Trophoblast cell (in vitro differentiated cells and primary cell): ENCODE results near the gene ETNPPL.

ENCODE experiments used
- DNase-seq, 2 donors: peaks; one replicate each; pipeline ENCODE4 v3.0.0-alpha.2; 2016
- H2AFZ ChIP-seq: 2 replicates; pipeline ENCODE4 v1.6.1; 2013; ENCODE audit warnings: low read length, moderate library complexity, mild to moderate bottlenecking; ENCODE audit not compliant: insufficient read depth, poor library complexity
- H2AK5ac ChIP-seq: 2 replicates; pipeline ENCODE4 v1.6.1; 2013; ENCODE audit warnings: mild to moderate bottlenecking, low read length
- H2BK120ac ChIP-seq: 2 replicates; pipeline ENCODE4 v1.6.1; 2013; ENCODE audit warnings: low read length, mild to moderate bottlenecking, moderate library complexity; ENCODE audit not compliant: insufficient read depth, poor library complexity
- H2BK12ac ChIP-seq: 2 replicates; pipeline ENCODE4 v1.6.1; 2013; ENCODE audit warnings: mild to moderate bottlenecking, low read length, moderate library complexity
- H2BK5ac ChIP-seq: 2 replicates; pipeline ENCODE4 v1.6.1; 2013; ENCODE audit warnings: low read length, low read depth, moderate library complexity, mild to moderate bottlenecking; ENCODE audit not compliant: poor library complexity
- H3K14ac ChIP-seq: 2 replicates; pipeline ENCODE4 v1.6.1; 2013; ENCODE audit warnings: mild to moderate bottlenecking, low read length
- H3K18ac ChIP-seq: 2 replicates; pipeline ENCODE4 v1.6.1; 2013; ENCODE audit warnings: mild to moderate bottlenecking, low read length
- H3K23ac ChIP-seq: 2 replicates; pipeline ENCODE4 v1.6.1; 2013; ENCODE audit warnings: low read length
- H3K27ac ChIP-seq: 2 replicates; pipeline ENCODE4 v1.5.1; 2013; ENCODE audit warnings: low read depth, mild to moderate bottlenecking, inconsistent platforms, low read length, moderate library complexity
- H3K27me3 ChIP-seq: 2 replicates; pipeline ENCODE4 v1.6.1; 2013; ENCODE audit warnings: inconsistent platforms, mild to moderate bottlenecking, low read length, moderate library complexity; ENCODE audit not compliant: insufficient read depth
- H3K36me3 ChIP-seq, 2 experiments: 1 replicate in 1 of 2; 2 replicates in 1 of 2; pipeline ENCODE4 v1.6.1; 2013; ENCODE audit warnings: low read length in 2 of 2, mild to moderate bottlenecking in 2 of 2, moderate library complexity in 1 of 2; ENCODE audit not compliant: insufficient read depth in 2 of 2, control insufficient read depth in 1 of 2
- H3K4ac ChIP-seq: 2 replicates; pipeline ENCODE4 v1.6.1; 2013; ENCODE audit warnings: low read depth, mild to moderate bottlenecking, low read length, moderate library complexity
- H3K4me1 ChIP-seq, 2 experiments: 1 replicate in 1 of 2; 2 replicates in 1 of 2; pipeline ENCODE4 v1.6.1; 2013; ENCODE audit warnings: low read length in 2 of 2, mild to moderate bottlenecking in 2 of 2, moderate library complexity in 1 of 2; ENCODE audit not compliant: insufficient read depth in 2 of 2, control insufficient read depth in 1 of 2
- H3K4me2 ChIP-seq: 2 replicates; pipeline ENCODE4 v1.6.1; 2013; ENCODE audit warnings: inconsistent platforms, mild to moderate bottlenecking, low read length, moderate library complexity
- H3K4me3 ChIP-seq: 2 replicates; pipeline ENCODE4 v1.5.1; 2013; ENCODE audit warnings: mild to moderate bottlenecking, low read depth, low read length, inconsistent platforms
- H3K79me1 ChIP-seq: one replicate; pipeline ENCODE4 v1.6.1; 2013; ENCODE audit warnings: low read length
- H3K79me2 ChIP-seq: 2 replicates; pipeline ENCODE4 v1.6.1; 2013; ENCODE audit warnings: low read length, mild to moderate bottlenecking; ENCODE audit not compliant: control insufficient read depth, insufficient read depth, poor library complexity
- H3K9ac ChIP-seq: 2 replicates; pipeline ENCODE4 v1.6.1; 2013; ENCODE audit warnings: mild to moderate bottlenecking, low read length
- H3K9me3 ChIP-seq: 2 replicates; pipeline ENCODE4 v1.6.1; 2013; ENCODE audit warnings: low read depth, mild to moderate bottlenecking, control low read depth, inconsistent platforms, low read length; ENCODE audit not compliant: insufficient read depth
- H4K12ac ChIP-seq: 2 replicates; pipeline ENCODE4 v1.6.1; 2013; ENCODE audit warnings: low read depth, mild to moderate bottlenecking, low read length, moderate library complexity
- H4K8ac ChIP-seq: 2 replicates; pipeline ENCODE4 v1.6.1; 2013; ENCODE audit warnings: low read depth, mild to moderate bottlenecking, low read length, moderate library complexity
- H4K91ac ChIP-seq: one replicate; pipeline ENCODE4 v1.6.1; 2013; ENCODE audit warnings: low read depth, mild to moderate bottlenecking, low read length, moderate library complexity
- WGBS: extraction: QIAGEN DNeasy Blood & Tissue Kit; methylation state at CpG from one replicate; pipeline ENCODE4 v1.1.7; 2013; ENCODE audit warnings: missing lambda C conversion rate; ENCODE audit not compliant: insufficient read length, insufficient coverage; ENCODE audit errors: extremely low coverage; 5-methylcytosine and 5-hydroxymethylcytosine counted together

ETNPPL gene

DNA sequence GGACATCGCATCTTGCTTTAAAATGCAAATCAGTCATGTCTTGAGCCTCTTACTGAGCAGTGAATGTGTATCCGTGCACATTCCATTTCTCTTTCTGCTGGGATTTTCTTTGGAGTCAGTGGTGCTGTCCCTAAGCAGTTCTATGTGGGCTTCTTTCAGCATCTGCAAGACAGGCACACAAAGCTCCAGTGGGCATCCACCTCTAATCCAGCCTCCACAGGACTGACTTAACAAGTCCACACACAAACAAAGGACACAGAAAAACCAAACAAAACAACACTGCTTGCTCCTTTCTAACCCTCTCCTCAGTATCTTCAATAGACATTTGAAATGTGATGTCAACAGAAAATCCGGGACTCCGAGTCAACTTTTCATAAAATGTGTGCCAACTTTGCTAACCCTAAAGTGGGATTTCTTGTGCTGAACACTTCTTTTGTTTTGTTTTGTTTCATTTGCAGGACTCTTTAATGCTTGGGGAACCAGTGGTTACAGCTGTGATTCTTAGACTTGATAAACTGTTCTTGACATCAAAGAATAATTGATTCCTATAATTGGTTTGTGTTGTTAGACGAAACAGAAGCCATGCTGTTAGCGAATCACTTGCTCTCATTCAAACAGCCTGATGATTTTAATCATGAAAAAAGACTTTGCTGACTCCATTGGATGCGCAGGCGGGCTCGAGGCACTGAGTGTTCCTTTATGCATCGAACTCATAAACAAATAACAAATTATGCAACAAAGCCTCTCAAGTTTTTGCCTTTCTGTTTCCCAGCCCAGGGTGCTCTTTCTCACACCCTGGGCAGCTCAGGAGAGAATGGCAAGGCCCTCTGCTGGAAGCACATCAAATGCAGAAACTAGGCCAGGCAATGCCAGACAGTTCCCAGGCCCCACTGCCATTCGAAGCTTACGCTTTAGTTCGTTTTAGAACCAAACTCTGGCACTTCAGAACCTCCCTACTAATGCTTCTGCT lies 20.1 kb downstream of the ETNPPL start:
- Histone ChIP-seq H2AFZ (no peak overlapping the region), H2AK5ac (no peak overlapping the region), H3K27ac (no peak overlapping the region), H3K4me2 (no peak overlapping the region), H3K14ac (no peak overlapping the region), H3K79me1 (no peaks in the 10 kb centered on the region), H3K4me1 (no peaks in the 10 kb centered on the region), H3K4me3 (no peak overlapping the region), H2BK12ac (no peak overlapping the region), H3K9ac (no peak overlapping the region), H3K79me2 (no peaks in the 10 kb centered on the region), H2BK5ac (no peak overlapping the region), H3K36me3 (no peaks in the 10 kb centered on the region), H3K9me3 (no peaks in the 10 kb centered on the region), H4K12ac (no peak overlapping the region), H3K27me3 (no peaks in the 10 kb centered on the region), H3K4ac (no peak overlapping the region), H4K8ac (no peak overlapping the region), H4K91ac (no peak overlapping the region), H2BK120ac (no peak overlapping the region), H3K23ac (no peak overlapping the region), H3K18ac (no peak overlapping the region)
- no CpG with 5 or more reads among the region's 13 CpGs for WGBS
- DNase-seq, result no peak

DNA sequence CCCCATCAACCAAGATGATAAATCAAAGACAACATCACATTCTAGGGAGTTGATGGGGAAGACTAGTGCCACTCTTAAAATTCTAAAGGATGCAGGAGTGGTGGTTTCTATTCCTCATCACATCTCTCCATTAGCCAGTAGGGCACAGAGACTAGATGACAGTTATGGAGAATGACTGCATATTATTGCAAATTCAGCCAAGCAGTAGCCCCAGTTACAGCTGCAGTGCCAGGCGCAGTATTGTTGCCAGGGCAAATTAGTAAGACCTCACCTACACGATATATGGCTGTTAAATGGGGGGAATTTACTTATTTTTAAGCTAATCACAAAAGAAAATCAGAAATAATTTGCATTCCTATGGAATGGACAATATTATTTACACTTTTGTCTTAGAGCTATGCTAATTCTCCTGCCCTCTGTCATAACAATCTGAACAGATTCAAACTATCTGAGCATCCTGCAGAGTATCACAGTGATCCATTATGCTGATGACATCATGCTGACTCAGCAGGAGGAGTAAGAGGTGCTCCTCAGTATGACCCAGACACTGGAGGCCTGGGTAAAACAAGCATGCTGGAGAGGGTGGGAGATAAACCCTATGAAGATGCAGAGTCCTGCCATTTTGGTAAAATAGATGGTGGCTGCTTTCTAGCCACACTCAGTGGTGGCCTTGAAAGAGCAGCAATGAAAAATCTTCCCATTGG lies 24.7 kb downstream of the ETNPPL start:
- Histone ChIP-seq H3K4me2 (no peak overlapping the region), H3K14ac (no peak overlapping the region)
- WGBS, result no CpG with 5 or more reads among the region's 2 CpGs

DNA sequence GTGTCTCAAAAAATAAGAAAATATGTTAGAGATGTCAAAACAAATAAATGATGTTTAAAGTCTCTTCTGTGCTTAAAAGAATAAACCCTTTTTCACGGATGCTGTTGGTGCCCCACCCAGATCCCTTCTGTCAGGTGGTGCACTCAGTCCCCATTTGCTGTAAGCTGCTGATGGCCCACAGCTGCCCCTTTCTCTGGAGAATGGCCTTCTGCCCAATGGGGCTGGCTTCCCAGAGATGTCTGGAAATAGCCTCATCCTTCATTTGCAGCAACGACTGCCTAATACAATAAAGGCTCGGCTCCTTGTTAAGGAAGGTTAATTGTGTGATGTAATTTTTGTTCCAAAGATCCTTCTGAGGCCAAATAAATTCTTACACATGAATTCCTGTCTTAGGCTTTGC lies 31.8 kb downstream of the ETNPPL start:
- no peaks in the 10 kb centered on the region for H3K4me1 ChIP-seq
- no peak overlapping the region for H3K23ac ChIP-seq
- H2BK120ac ChIP-seq, result no peak overlapping the region
- no peak overlapping the region for H2BK5ac ChIP-seq
- no peak overlapping the region for H3K4ac ChIP-seq
- no peak overlapping the region for H4K8ac ChIP-seq
- no peak overlapping the region for H3K9ac ChIP-seq
- no peak overlapping the region for H3K4me3 ChIP-seq
- H3K4me2 ChIP-seq, result no peak overlapping the region
- no peak for DNase-seq
- H3K9me3 ChIP-seq, result peaks cover 3% of the 10 kb centered on the region
- WGBS, result no CpG with 5 or more reads among the region's 3 CpGs
- no peak overlapping the region for H2BK12ac ChIP-seq
- H2AK5ac ChIP-seq, result no peak overlapping the region
- H2AFZ ChIP-seq, result no peak overlapping the region
- no peak overlapping the region for H4K91ac ChIP-seq
- no peak overlapping the region for H4K12ac ChIP-seq
- H3K79me2 ChIP-seq, result no peaks in the 10 kb centered on the region
- H3K27me3 ChIP-seq, result no peaks in the 10 kb centered on the region
- H3K18ac ChIP-seq, result no peak overlapping the region
- H3K27ac ChIP-seq, result no peak overlapping the region
- no peak overlapping the region for H3K14ac ChIP-seq
- H3K36me3 ChIP-seq, result no peaks in the 10 kb centered on the region
- H3K79me1 ChIP-seq, result no peaks in the 10 kb centered on the region

More for the DNA sequence above, 24.7 kb downstream of the ETNPPL start:
- no peak for DNase-seq
- Histone ChIP-seq H3K36me3 (no peaks in the 10 kb centered on the region), H3K4me3 (no peak overlapping the region), H3K79me2 (no peaks in the 10 kb centered on the region), H3K18ac (no peak overlapping the region), H3K27ac (no peak overlapping the region), H4K8ac (no peak overlapping the region), H3K4ac (no peak overlapping the region), H2BK5ac (no peak overlapping the region), H4K12ac (no peak overlapping the region), H3K9ac (no peak overlapping the region), H2BK120ac (no peak overlapping the region), H3K4me1 (no peaks in the 10 kb centered on the region), H3K23ac (no peak overlapping the region), H3K27me3 (no peaks in the 10 kb centered on the region), H2BK12ac (no peak overlapping the region), H2AK5ac (no peak overlapping the region), H4K91ac (no peak overlapping the region), H3K9me3 (no peaks in the 10 kb centered on the region), H2AFZ (no peak overlapping the region), H3K79me1 (no peaks in the 10 kb centered on the region)

DNA sequence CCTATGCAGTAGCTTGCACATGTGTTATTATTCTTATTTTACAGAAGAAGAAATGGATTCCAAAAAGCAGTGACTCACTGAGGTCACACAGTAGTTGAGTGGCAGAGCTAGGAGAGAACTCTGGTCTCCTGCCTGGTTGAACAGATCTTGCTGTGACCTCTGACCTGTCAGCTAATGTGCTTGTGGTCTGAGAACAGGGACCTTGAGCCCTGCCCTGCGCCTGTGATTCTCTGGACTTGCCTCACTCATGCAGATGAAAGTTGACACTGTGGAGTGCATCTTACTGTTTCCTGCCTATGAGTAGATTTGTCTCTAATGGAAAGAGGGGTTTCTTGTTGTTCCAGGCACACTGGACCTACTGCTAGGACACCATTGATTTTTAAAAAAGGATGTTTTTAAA lies 32.3 kb downstream of the ETNPPL start:
- no peak overlapping the region for H3K27ac ChIP-seq
- H3K79me1 ChIP-seq, result no peaks in the 10 kb centered on the region
- WGBS, result no CpG with 5 or more reads among the region's 1 CpG
- H3K4me3 ChIP-seq, result no peak overlapping the region
- H3K9ac ChIP-seq, result no peak overlapping the region
- no peak overlapping the region for H4K8ac ChIP-seq
- no peaks in the 10 kb centered on the region for H3K27me3 ChIP-seq
- H2AFZ ChIP-seq, result no peak overlapping the region
- no peak overlapping the region for H3K14ac ChIP-seq
- no peak overlapping the region for H2BK12ac ChIP-seq
- DNase-seq, result no peak
- H2BK120ac ChIP-seq, result no peak overlapping the region
- H3K4ac ChIP-seq, result no peak overlapping the region
- no peak overlapping the region for H3K18ac ChIP-seq
- no peaks in the 10 kb centered on the region for H3K36me3 ChIP-seq
- no peak overlapping the region for H2AK5ac ChIP-seq
- no peak overlapping the region for H3K23ac ChIP-seq
- H3K4me2 ChIP-seq, result no peak overlapping the region
- H3K79me2 ChIP-seq, result no peaks in the 10 kb centered on the region
- H3K9me3 ChIP-seq, result peaks cover 3% of the 10 kb centered on the region
- H3K4me1 ChIP-seq, result no peaks in the 10 kb centered on the region
- no peak overlapping the region for H2BK5ac ChIP-seq
- H4K91ac ChIP-seq, result no peak overlapping the region
- H4K12ac ChIP-seq, result no peak overlapping the region
